Stimulated activated CD4-positive, alpha-beta T cell treated with anti-CD3 and anti-CD28 coated beads, Interleukin-4, amount 100 ng/mL, for 48 hours (primary cell): ENCODE data around the gene ACAT1.
"Not testable (repeated sequence)": the region's sequence is repeated elsewhere in the genome, so short reads cannot be mapped to it uniquely, and the experiment has no call there.

Experiments
- DNase-seq, 2 donors: peaks; one replicate each; pipeline ENCODE4 v3.0.0-alpha.2; 2020; ENCODE audit warnings: low read depth in 2 of 2

The ACAT1 gene

DNA sequence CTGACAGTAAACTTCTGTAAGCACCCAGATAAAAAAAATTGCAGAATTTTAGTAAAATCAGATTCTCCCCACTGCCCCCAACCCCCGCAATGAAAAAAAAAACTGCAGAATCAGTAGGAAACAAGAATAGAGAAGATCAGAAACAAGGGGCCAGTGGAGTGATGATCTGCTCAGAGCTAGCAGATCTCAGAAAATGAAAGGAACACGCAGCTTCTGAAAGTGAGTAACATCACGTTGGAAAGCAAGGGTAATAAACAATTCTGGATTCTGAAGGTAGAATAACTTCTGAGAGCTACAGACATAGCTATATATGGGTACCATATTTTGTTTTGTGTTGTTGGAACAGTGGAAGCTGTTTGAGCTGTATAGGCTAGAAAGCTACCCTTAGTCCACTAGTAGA is 23.2 kb downstream of the ACAT1 start:
- no peak for DNase-seq

DNA sequence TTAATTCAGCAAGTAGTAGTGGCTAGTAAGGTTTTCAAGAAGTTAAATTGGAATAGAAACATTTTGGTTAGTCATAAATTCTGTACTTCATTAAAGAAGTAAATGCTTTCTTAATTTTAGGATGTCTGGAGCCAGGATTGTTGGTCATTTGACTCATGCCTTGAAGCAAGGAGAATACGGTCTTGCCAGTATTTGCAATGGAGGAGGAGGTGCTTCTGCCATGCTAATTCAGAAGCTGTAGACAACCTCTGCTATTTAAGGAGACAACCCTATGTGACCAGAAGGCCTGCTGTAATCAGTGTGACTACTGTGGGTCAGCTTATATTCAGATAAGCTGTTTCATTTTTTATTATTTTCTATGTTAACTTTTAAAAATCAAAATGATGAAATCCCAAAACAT is 25.8 kb downstream of the ACAT1 start:
- DNase-seq: no peak

DNA sequence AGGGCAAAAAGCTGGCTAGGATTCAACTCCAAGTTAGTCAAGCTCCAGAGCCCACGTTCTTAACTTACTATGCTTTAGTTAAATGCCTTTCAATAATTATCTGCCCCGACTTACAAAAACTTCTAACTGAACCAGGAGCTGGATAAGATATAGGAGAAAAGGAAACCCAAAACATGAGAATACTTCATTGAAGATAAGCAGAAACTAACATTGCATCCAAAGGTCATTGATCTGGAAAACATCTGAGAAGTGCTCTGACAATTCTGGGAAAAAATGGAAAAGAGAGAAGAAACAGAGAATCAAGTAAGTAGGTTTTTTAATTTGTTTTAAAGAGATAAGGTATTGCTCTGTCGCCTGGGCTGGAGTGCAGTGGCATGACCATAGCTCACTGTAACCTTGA is 27.2 kb downstream of the ACAT1 start:
- DNase-seq: no peak

DNA sequence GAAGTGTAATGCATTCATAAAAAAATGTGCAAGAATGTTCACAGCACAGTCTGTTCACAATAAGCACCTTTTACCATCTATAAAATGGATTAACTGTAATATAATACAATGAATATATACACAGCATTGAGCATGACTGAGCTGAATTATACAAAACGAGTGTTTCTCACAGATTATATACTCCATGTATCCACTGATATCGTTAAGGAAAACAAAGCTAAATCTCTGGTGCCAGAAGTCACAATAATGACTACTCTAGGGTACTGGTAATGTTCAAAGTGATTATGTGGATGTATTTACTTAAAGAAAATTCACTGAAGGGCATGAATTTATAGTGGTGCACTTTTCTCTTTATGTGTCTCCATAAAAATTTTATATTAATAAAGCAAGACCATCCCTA is 33.2 kb downstream of the ACAT1 start:
- no peak for DNase-seq

DNA sequence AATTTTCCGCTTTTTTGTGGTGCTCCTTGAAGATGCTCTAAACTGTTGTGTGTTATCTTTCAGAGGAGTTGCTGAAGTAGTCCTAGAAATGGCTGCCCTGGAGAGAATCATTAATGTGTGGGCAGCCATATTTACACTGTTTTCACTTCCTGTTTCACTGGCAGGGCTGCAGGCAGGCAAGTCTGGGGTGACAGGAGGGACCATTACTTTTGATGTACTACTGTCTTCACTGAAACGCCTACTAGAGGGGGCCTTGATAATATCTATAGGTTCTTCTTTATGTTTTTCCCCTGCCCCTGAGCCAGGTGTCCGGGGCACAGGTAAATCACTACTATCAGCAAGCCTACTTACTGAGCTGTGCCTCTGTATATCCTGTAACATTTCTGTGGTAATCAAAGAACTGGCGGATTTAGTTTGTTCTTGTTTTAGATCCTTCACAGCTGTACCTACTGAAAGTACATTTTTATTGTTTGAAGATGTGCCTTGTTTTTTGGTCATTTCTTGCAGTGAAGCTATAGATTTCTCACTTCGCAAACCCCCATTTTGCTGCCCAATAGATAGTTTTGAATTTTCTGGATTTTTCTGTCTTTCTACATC is 39.7 kb downstream of the ACAT1 start:
- DNase-seq: no peak

DNA sequence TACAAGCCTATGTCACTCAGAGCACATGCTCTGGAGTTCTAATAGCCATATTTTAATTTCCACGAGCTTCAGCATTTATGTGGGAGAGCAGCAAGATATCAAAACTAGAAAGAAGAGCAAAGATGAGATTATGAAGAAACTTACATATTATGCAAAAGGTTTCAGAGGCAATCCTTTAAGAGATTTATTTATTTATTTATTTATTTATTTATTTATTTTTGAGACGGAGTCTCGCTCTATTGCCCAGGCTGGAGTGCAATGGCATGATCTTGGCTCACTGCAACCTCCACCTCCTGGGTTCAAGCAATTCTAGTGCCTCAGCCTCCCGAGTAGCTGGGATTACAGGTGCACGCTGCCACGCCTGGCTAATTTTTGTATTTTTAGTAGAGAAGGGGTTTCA is 41.5 kb downstream of the ACAT1 start:
- not testable (repeated sequence) for DNase-seq

DNA sequence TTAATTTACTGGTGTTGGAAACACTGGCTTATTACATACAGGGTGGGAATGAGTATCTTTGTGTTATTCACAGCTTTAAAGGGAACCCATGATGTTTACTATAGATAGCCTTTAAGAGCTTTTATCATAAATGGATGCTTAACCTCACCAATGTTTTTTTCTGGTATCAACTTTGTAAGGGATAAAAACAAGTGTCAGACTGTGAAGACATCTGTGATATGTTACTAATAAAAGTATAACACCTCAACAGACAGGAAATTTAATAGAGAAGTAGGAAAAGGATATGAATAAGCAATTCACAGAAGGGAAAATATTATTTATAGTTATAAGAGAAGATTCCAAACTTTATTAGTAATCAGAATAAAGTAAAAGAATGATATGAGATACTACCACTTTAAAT is 46.3 kb downstream of the ACAT1 start:
- no peak for DNase-seq

DNA sequence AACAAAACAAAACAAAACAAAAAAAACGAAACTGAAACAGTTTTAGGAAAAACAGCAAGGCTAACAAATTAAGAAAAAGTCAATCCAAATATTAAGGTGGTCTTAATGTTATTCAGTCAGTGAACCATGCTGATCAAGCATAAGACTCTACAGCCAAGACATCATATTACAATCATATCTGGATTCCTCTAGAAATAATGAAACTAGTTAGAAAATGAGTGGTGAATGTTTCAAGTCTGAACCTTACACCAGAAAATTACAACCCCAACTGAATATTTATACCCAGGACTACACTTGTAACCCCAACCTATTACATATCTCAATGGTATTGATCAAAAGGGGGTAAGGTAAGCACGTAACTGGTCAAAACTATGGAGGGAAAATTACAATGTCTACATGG is 48.8 kb downstream of the ACAT1 start:
- DNase-seq: no peak

DNA sequence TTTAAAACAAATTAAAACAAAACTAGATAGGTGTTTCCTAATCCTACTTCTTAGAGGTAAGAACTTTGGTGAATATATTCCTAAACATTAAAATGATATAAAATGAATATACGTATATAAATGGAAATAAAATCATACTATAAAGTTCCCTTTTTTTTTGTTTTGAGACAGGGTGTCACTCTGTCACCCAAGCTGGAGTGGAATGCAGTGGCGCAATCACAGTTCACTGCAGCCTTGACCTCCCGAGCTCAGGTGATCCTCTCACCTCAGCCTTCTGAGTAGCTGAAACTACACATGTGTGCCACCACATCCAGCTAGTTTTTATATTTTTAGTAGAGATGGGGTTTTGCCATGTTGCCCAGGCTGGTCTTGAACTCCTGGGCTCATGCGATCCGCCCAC is 56.2 kb downstream of the ACAT1 start:
- DNase-seq: no peak

DNA sequence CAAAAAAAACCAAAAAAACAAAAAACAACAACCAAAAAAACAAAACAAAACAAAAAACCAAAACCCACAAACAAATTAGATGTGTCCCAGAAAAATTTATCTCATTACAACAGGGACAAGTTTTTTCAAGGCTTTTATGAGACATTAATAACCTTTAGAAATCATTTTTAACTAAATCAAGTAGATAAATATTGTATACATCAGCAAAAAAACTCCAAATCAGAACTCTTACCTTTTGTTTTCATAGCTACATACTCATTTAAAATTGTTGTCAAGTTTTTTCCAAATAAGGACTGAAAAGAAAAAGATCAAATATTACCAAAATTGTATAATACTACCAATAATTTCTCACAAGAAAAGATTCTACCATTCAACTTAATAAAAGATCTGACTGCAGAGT is 72.4 kb downstream of the ACAT1 start:
- DNase-seq: no peak

DNA sequence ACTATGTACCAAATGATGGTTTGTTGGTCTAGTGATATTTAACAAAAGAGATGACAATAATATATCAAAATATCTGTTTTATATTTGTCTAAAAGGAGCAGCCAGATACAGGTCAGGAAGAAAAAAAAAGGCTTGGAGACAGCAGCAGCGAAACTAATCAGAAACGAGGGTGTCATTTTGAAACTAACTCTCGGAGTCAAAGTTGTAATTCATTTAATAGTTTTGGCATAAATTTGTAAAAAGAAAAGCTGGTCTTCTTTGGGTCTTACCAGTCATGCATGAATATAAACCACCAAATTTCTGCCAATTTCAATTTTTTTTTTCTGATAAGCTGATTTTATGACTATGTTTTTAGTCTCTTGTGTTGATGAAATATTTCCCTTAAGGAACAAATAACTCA is 75.5 kb downstream of the ACAT1 start:
- DNase-seq: no peak
